ENCODE results near the gene ZNF438.

ZNF438 gene

DNA sequence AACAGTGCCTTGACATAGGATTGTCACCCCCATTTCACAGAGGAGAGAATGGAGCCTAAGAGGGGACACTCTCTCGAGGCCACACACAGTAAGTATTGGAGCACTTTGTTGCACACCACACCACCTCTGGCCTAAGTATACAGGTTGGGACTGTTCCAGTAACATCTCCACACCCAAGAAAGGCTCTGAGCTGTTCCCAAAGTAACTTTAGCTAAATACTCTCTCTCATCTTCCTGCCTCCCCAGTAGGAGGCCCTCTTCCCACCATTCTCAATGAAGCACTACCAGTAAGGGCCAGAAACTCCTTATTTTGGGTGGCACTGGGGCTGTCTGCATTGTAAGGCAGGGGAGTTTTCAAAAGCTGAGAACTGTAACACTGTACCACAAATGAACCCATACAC is 189.5 kb downstream of the ZNF438 start:
- no peak for DNase-seq (ENCODE audit: extremely low read depth, low read depth)
- TF ChIP-seq, protein P1, sequence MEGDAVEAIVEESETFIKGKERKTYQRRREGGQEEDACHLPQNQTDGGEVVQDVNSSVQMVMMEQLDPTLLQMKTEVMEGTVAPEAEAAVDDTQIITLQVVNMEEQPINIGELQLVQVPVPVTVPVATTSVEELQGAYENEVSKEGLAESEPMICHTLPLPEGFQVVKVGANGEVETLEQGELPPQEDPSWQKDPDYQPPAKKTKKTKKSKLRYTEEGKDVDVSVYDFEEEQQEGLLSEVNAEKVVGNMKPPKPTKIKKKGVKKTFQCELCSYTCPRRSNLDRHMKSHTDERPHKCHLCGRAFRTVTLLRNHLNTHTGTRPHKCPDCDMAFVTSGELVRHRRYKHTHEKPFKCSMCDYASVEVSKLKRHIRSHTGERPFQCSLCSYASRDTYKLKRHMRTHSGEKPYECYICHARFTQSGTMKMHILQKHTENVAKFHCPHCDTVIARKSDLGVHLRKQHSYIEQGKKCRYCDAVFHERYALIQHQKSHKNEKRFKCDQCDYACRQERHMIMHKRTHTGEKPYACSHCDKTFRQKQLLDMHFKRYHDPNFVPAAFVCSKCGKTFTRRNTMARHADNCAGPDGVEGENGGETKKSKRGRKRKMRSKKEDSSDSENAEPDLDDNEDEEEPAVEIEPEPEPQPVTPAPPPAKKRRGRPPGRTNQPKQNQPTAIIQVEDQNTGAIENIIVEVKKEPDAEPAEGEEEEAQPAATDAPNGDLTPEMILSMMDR (IDR thresholded peaks at IDR 0.05; ENCODE audit: low read depth, low read length) = no peak

DNA sequence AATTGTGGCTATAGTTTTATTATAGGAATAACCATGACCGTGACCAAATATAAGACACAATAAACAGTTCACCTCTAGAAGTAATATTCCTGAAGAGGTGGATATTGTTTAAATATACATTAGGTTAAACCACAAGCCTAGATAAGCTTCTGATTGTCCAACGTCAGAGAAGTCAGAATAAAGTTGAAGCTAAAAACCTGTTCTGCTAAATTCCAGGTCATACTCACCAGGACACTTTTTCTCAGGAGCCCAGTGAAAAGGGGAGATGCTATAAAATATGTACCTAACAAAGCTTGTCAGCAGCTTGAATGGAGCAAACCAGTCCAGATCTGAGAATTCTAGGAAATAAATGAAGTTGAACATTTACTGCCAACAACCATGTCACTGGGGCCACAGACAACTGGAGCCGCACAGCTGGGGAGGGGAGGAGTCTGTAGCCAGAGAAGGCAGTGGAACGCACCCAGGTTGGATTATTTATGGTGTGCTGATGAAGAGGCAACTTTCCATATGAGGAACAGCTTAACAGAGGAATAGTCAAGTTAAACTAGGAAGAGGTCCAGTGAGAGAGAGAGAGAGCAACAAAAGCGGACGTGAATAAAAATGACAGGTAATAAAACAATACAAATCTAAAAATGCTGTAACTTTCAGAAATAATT is 191.1 kb downstream of the ZNF438 start:
- TF ChIP-seq, protein P1 (IDR thresholded peaks at IDR 0.05; ENCODE audit: low read depth, low read length) = no peak
- no peak for DNase-seq (ENCODE audit: extremely low read depth, low read depth)

DNA sequence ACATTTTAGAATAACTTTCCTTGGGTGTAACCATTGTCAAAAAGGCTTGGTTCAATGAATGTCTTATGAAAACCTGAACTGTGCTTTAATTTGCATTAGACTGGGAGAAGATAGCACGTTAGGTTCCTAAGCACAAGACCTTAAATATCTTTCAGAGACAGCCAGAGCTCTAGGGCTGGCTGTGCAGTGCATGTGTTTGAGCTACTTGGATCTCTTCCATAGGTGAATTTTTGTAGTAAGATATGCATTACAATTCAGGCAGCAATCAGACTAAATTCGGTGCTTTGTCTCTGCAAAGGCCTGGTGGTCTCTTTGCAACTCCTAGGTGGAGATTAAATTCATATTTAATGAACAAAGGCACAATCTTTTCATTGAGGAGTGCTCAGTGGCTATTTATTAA is 192.0 kb downstream of the ZNF438 start:
- TF ChIP-seq, protein P1 (IDR thresholded peaks at IDR 0.05; ENCODE audit: low read depth, low read length) = no peak
- DNase-seq (ENCODE audit: extremely low read depth, low read depth) = no peak

DNA sequence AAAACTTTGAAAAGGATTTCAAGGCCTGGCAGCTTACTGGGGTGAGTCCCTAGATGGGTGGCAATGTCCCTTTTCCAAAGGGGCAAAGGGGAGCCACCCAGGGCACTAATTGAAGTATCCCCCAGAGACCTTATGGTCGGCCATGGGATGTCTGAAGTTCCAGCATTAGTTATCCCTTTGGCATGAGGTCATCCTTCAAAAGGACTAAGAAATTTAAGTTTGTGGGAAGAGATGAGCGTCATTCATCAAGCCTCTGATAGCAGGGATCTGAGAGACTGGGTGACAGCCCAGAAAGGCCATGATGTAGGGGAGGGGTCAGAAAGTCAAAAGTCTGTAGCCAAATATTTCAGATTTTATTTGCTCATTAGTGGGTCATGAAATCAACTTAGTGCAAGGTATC is 195.3 kb downstream of the ZNF438 start:
- DNase-seq (ENCODE audit: extremely low read depth, low read depth) = no peak
- TF ChIP-seq, protein P1 (IDR thresholded peaks at IDR 0.05; ENCODE audit: low read depth, low read length) = no peak

DNA sequence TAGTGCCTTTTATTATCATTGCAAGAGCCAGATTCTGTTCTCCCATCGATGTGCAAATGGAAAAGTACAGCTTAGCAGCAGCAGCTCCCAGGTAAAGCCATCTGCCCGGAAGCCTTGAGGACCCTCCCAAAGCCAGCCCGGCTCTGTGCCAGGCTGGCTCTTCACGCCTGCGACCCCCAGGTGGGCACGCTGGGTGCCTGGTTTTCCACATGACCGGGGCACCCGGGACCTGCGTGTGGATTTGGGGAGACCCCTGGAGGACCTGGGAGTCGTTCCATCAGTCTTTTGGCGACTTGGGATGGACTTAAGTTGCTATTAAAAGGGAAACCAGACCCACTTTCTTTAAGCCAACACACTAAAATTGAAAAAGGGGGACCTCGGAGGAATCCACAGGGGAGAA is 196.5 kb downstream of the ZNF438 start:
- no peak for DNase-seq (ENCODE audit: extremely low read depth, low read depth)
- TF ChIP-seq, protein P1 (IDR thresholded peaks at IDR 0.05; ENCODE audit: low read depth, low read length) = no peak

DNA sequence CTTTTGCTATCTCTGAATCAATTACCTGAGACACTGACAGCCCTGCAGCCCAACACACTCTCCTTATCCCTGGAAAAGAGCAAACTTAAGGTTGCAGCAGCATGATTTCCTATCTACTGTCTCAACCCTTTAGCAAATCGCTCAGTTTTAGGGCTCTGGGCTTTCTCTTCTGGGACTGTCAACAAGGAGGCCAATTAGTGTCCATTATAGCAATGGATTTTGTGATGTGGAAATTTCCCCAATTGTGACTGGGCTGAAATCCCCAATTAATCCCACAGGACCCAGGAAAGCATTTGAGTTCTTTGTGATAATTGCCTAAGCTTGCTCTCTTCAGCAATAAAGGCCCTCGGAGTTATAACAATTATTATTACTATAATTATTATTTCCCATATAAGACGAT is 197.0 kb downstream of the ZNF438 start:
- no peak for DNase-seq (ENCODE audit: extremely low read depth, low read depth)

DNA sequence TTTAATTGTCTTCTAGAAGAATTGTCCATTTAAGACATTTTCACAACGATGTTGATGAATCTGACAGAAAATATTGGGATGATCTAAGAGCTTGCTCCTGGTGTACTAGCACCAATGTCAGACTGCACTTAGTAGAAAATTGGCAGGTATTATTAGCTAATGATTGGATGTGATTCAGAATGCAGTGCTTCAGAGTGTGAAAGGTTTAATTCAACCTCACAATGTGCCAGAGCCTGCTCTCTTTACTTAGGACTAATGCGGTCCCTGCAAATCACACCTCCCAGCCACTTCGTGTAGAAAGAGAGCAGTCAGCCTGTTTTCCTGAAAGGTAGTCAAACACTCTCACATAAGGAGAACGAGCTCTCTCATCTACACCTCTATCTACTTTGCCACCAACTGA is 197.5 kb downstream of the ZNF438 start:
- TF ChIP-seq, protein P1 (IDR thresholded peaks at IDR 0.05; ENCODE audit: low read depth, low read length) = no peak
- no peak for DNase-seq (ENCODE audit: extremely low read depth, low read depth)

More for the DNA sequence above, 197.0 kb downstream of the ZNF438 start:
- TF ChIP-seq, protein P1 (IDR thresholded peaks at IDR 0.05; ENCODE audit: low read depth, low read length) = no peak
